Endodermal cell (in vitro differentiated cells): ENCODE measurements around the gene SPINK4. TPM values are rescaled to one million over a fixed set of nuclear protein-coding genes. Genes with fewer than 3 reads are reported as not detected.
A peak's percentile ranks its signal among the peaks of the same experiment; 100 is the strongest.

Experiments
- DNase-seq: peaks from one replicate; pipeline ENCODE4 v3.0.0-alpha.2; 2017
- H3K27ac ChIP-seq: 2 replicates; pipeline ENCODE4 v1.5.1; 2013; ENCODE audit warnings: mild to moderate bottlenecking, low read depth, low read length, moderate library complexity
- H3K27me3 ChIP-seq: 2 replicates; pipeline ENCODE4 v1.6.1; 2013; ENCODE audit warnings: mild to moderate bottlenecking, low read length, moderate library complexity; ENCODE audit not compliant: insufficient read depth, control insufficient read depth, poor library complexity, severe bottlenecking
- H3K36me3 ChIP-seq: 2 replicates; pipeline ENCODE4 v1.7.0; 2013; ENCODE audit warnings: mild to moderate bottlenecking, low read length, moderate library complexity; ENCODE audit not compliant: control insufficient read depth, insufficient read depth
- H3K4me1 ChIP-seq: one replicate; pipeline ENCODE4 v1.7.0; 2013; ENCODE audit warnings: low read length; ENCODE audit not compliant: control insufficient read depth, insufficient read depth
- H3K4me3 ChIP-seq: 2 replicates; pipeline ENCODE4 v1.5.1; 2013; ENCODE audit warnings: mild to moderate bottlenecking, low read length, moderate library complexity
- H3K9ac ChIP-seq: 2 replicates; pipeline ENCODE4 v1.6.1; 2013; ENCODE audit warnings: mild to moderate bottlenecking, low read length, moderate library complexity; ENCODE audit not compliant: poor library complexity, severe bottlenecking; ENCODE audit errors: extremely low read depth
- H3K9me3 ChIP-seq: 2 replicates; pipeline ENCODE4 v1.6.1; 2013; ENCODE audit warnings: mild to moderate bottlenecking, low read length, moderate library complexity; ENCODE audit not compliant: control insufficient read depth
- H3K27ac Mint-ChIP-seq: 2 replicates; pipeline ENCODE4 v1.8.0; 2020; ENCODE audit warnings: mixed read lengths
- H3K27me3 Mint-ChIP-seq: 2 replicates; pipeline ENCODE4 v1.8.0; 2021; ENCODE audit warnings: mild to moderate bottlenecking, mixed read lengths; ENCODE audit not compliant: insufficient read depth
- H3K36me3 Mint-ChIP-seq: 2 replicates; pipeline ENCODE4 v1.8.0; 2020; ENCODE audit warnings: low read depth, mixed read lengths
- H3K4me1 Mint-ChIP-seq: 2 replicates; pipeline ENCODE4 v1.8.0; 2020; ENCODE audit warnings: mixed read lengths
- H3K4me3 Mint-ChIP-seq: 2 replicates; pipeline ENCODE4 v1.8.0; 2020; ENCODE audit warnings: mild to moderate bottlenecking, moderate library complexity, mixed read lengths
- H3K9me3 Mint-ChIP-seq: 2 replicates; pipeline ENCODE4 v1.8.0; 2020; ENCODE audit warnings: mild to moderate bottlenecking, mixed read lengths
- WGBS, 2 experiments: methylation state at CpG; one replicate each; pipeline versions ENCODE4 v1.1.5 to v1.1.7; 2013; ENCODE audit warnings: missing lambda C conversion rate in 2 of 2, mixed read lengths in 1 of 2; ENCODE audit not compliant: insufficient coverage in 1 of 2, insufficient read length in 1 of 2; 5-methylcytosine and 5-hydroxymethylcytosine counted together
- total RNA-seq, 2 donors: library from RNA; stranded (reverse); fragmentation: NEBNext Ultra II Directional in 1 of 2; extraction: Animal tissue kit (Norgen Biotek cat#: 25700) in 1 of 2; gene quantifications; 2 replicates in 1 of 2; 3 replicates in 1 of 2; pipeline ENCODE4 v1.2.1, GENCODE V29; 2021
- TF ChIP-seq, protein P1 (sequence below): fragments of 200-600 bp; sonication (generic); conservative IDR thresholded peaks from 2 replicates; pipeline ENCODE4 v1.5.0; 2021; ENCODE audit warnings: antibody characterized with exemption, mild to moderate bottlenecking

The SPINK4 gene
- total RNA-seq, 2 donors from 2014 or later, result 1.3 to 1.4 TPM

DNA sequence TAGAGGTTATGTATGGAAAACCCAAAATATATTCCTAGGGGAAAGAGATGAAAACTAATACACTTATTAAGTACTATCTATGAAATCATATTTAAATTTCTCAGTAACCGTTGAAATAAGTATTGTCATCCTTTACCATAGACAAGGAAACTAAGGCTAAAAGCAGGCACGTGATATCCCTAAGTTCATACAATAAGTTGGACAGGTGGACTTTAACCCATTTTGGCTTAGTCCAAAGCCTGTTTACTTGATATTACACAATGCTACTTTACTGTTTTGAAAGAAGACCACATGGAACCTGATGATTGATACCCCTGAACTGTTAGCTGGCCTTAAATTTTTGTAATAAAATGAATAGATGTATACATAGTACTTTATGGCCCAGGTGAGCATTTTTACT lies 53.8 kb downstream of the SPINK4 start:
- no peaks in the 10 kb centered on the region for H3K9me3 ChIP-seq
- H3K4me3 ChIP-seq, result no peak overlapping the region
- peaks cover 66% of the 10 kb centered on the region for H3K36me3 ChIP-seq
- no peaks in the 10 kb centered on the region for H3K27me3 ChIP-seq
- no peak overlapping the region for H3K4me3 Mint-ChIP-seq
- H3K27me3 Mint-ChIP-seq, result no peaks in the 10 kb centered on the region
- TF ChIP-seq, protein P1, sequence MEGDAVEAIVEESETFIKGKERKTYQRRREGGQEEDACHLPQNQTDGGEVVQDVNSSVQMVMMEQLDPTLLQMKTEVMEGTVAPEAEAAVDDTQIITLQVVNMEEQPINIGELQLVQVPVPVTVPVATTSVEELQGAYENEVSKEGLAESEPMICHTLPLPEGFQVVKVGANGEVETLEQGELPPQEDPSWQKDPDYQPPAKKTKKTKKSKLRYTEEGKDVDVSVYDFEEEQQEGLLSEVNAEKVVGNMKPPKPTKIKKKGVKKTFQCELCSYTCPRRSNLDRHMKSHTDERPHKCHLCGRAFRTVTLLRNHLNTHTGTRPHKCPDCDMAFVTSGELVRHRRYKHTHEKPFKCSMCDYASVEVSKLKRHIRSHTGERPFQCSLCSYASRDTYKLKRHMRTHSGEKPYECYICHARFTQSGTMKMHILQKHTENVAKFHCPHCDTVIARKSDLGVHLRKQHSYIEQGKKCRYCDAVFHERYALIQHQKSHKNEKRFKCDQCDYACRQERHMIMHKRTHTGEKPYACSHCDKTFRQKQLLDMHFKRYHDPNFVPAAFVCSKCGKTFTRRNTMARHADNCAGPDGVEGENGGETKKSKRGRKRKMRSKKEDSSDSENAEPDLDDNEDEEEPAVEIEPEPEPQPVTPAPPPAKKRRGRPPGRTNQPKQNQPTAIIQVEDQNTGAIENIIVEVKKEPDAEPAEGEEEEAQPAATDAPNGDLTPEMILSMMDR, result no peak
- H3K27ac ChIP-seq, result no peak overlapping the region
- H3K9me3 Mint-ChIP-seq, result no peaks in the 10 kb centered on the region
- 97 to 100% methylated on average over 1 to 2 of the region's 2 CpGs for WGBS, 2 experiments
- H3K4me1 Mint-ChIP-seq, result peaks cover 22% of the 10 kb centered on the region
- peaks cover 5% of the 10 kb centered on the region for H3K4me1 ChIP-seq
- peaks cover 38% of the 10 kb centered on the region for H3K36me3 Mint-ChIP-seq
- H3K27ac Mint-ChIP-seq, result no peak overlapping the region
- no peak overlapping the region for H3K9ac ChIP-seq
- DNase-seq, result no peak

DNA sequence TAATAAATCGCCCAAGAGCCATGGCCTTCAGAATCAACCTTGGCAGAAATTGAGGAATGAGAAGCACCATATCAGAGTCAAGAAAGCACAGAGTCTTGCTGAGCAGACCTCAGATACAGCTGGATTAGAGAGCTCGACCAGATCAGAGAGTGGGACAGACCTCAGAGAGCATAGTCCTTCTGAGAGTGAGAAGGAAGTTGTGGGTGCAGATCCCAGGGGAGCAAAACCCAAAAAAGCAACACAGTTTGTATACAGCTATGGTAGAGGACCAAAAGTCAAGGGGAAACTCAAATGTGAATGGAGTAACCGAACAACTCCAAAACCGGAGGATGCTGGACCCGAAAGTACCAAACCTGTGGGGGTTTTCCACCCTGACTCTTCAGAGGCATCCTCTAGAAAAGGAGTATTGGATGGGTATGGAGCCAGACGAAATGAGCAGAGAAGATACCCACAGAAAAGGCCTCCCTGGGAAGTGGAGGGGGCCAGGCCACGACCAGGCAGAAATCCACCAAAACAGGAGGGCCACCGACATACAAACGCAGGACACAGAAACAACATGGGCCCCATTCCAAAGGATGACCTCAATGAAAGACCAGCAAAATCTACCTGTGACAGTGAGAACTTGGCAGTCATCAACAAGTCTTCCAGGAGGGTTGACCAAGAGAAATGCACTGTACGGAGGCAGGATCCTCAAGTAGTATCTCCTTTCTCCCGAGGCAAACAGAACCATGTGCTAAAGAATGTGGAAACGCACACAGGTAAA lies 54.9 kb downstream of the SPINK4 start:
- H3K4me1 Mint-ChIP-seq, result peaks cover 22% of the 10 kb centered on the region
- no peak overlapping the region for H3K27ac ChIP-seq
- H3K27me3 ChIP-seq, result no peaks in the 10 kb centered on the region
- peaks cover 46% of the 10 kb centered on the region for H3K36me3 Mint-ChIP-seq
- no peak overlapping the region for H3K9ac ChIP-seq
- DNase-seq, result no peak
- no peak overlapping the region for H3K27ac Mint-ChIP-seq
- H3K36me3 ChIP-seq, result peaks cover 76% of the 10 kb centered on the region
- no peak overlapping the region for H3K4me3 Mint-ChIP-seq
- 90 to 96% methylated on average over 8 to 12 of the region's 12 CpGs for WGBS, 2 experiments
- TF ChIP-seq, protein P1, result no peak
- H3K27me3 Mint-ChIP-seq, result no peaks in the 10 kb centered on the region
- peaks cover 5% of the 10 kb centered on the region for H3K4me1 ChIP-seq
- H3K9me3 ChIP-seq, result no peaks in the 10 kb centered on the region
- H3K9me3 Mint-ChIP-seq, result no peaks in the 10 kb centered on the region
- no peak overlapping the region for H3K4me3 ChIP-seq

DNA sequence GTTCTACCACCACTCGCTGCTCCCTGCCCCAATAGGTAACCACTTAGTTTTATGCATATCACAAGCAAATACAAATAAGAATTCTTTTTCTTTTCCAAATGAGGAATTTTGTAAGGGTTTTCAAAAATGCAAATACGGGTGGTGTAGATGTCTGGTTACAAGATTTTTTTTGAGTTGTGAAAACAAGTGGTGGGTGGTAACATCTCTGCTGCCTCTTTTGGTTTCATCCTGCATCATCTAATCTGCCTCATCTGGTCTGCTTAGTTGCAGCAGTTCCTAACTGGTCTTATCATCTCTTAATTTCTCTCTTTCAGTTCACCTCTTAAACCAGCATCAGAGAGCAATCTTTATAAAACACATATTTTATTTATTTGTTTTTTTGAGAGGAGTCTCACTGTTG lies 55.6 kb downstream of the SPINK4 start:
- no peak overlapping the region for H3K9ac ChIP-seq
- peaks cover 22% of the 10 kb centered on the region for H3K4me1 Mint-ChIP-seq
- H3K9me3 Mint-ChIP-seq, result no peaks in the 10 kb centered on the region
- H3K27me3 ChIP-seq, result no peaks in the 10 kb centered on the region
- TF ChIP-seq, protein P1, result no peak
- no peak overlapping the region for H3K4me3 ChIP-seq
- H3K4me3 Mint-ChIP-seq, result no peak overlapping the region
- H3K9me3 ChIP-seq, result no peaks in the 10 kb centered on the region
- H3K36me3 Mint-ChIP-seq, result peaks cover 49% of the 10 kb centered on the region
- DNase-seq, result no peak
- no peaks in the 10 kb centered on the region for H3K27me3 Mint-ChIP-seq
- H3K27ac ChIP-seq, result no peak overlapping the region
- peak overlapping the region; percentile 37 for H3K27ac Mint-ChIP-seq
- H3K36me3 ChIP-seq, result peaks cover 84% of the 10 kb centered on the region
- 92% methylated on average over 2 of the region's 2 CpGs; no CpG with 5 or more reads in 1 of the 2 experiments for WGBS, 2 experiments
- peaks cover 5% of the 10 kb centered on the region for H3K4me1 ChIP-seq
